ENCODE data around the gene ATXN1.

Gene ATXN1

GRCh38 chr6:16343593-16343992, 417.7 kb downstream of the ATXN1 start:
- no peaks in the 10 kb centered on the region for H3K4me1 ChIP-seq (ENCODE audit: low read depth, poor library complexity, severe bottlenecking)
- no peaks in the 10 kb centered on the region for H3K79me2 ChIP-seq (ENCODE audit: insufficient read depth, low read depth)
- H3K27me3 ChIP-seq (ENCODE audit: insufficient read depth, low read depth) = no peaks in the 10 kb centered on the region
- no peak overlapping the region for H2AFZ ChIP-seq (ENCODE audit: low read depth)
- H4K20me1 ChIP-seq (ENCODE audit: insufficient read depth) = no peaks in the 10 kb centered on the region
- TF ChIP-seq CTCF (conservative IDR thresholded peaks at IDR 0.05; ENCODE audit: low read depth, low read length) = no peak
- no peak overlapping the region for H3K4me3 ChIP-seq (IDR thresholded peaks at IDR 0.05; ENCODE audit: insufficient read depth, low read depth, low read length)
- no peaks in the 10 kb centered on the region for H3K36me3 ChIP-seq (ENCODE audit: insufficient read depth)
- no peak overlapping the region for H3K27ac ChIP-seq
- no peak overlapping the region for H3K4me2 ChIP-seq
- no peak overlapping the region for H3K9ac ChIP-seq

- Histone ChIP-seq H3K9ac (no peak overlapping the region), H3K79me2 (ENCODE audit: insufficient read depth, low read depth) (no peaks in the 10 kb centered on the region), H3K4me1 (ENCODE audit: low read depth, poor library complexity, severe bottlenecking) (no peaks in the 10 kb centered on the region), H3K27ac (no peak overlapping the region), H3K36me3 (ENCODE audit: insufficient read depth) (no peaks in the 10 kb centered on the region), H2AFZ (ENCODE audit: low read depth) (no peak overlapping the region), H4K20me1 (ENCODE audit: insufficient read depth) (no peaks in the 10 kb centered on the region), H3K4me3 (IDR thresholded peaks at IDR 0.05; ENCODE audit: insufficient read depth, low read depth, low read length) (no peak overlapping the region), H3K4me2 (no peak overlapping the region), H3K27me3 (ENCODE audit: insufficient read depth, low read depth) (no peaks in the 10 kb centered on the region)
- no peak for TF ChIP-seq CTCF (conservative IDR thresholded peaks at IDR 0.05; ENCODE audit: low read depth, low read length)
Observed at GRCh38 chr6:16339265-16339587, 422.0 kb downstream of the ATXN1 start.

- H3K4me3 ChIP-seq (IDR thresholded peaks at IDR 0.05; ENCODE audit: insufficient read depth, low read depth, low read length) = no peak overlapping the region
- no peaks in the 10 kb centered on the region for H3K79me2 ChIP-seq (ENCODE audit: insufficient read depth, low read depth)
- no peak overlapping the region for H3K9ac ChIP-seq
- H3K4me1 ChIP-seq (ENCODE audit: low read depth, poor library complexity, severe bottlenecking) = peaks cover 5% of the 10 kb centered on the region
- H2AFZ ChIP-seq (ENCODE audit: low read depth) = no peak overlapping the region
- no peaks in the 10 kb centered on the region for H3K36me3 ChIP-seq (ENCODE audit: insufficient read depth)
- no peaks in the 10 kb centered on the region for H3K27me3 ChIP-seq (ENCODE audit: insufficient read depth, low read depth)
- no peak overlapping the region for H3K4me2 ChIP-seq
- no peaks in the 10 kb centered on the region for H4K20me1 ChIP-seq (ENCODE audit: insufficient read depth)
- no peak overlapping the region for H3K27ac ChIP-seq
- no peak for TF ChIP-seq CTCF (conservative IDR thresholded peaks at IDR 0.05; ENCODE audit: low read depth, low read length)
Observed at GRCh38 chr6:16338577-16339264, 422.5 kb downstream of the ATXN1 start.

- no peaks in the 10 kb centered on the region for H3K27me3 ChIP-seq (ENCODE audit: insufficient read depth, low read depth)
- peaks cover 16% of the 10 kb centered on the region for H3K4me1 ChIP-seq (ENCODE audit: low read depth, poor library complexity, severe bottlenecking)
- TF ChIP-seq CTCF (conservative IDR thresholded peaks at IDR 0.05; ENCODE audit: low read depth, low read length) = no peak
- H3K9ac ChIP-seq = no peak overlapping the region
- H3K36me3 ChIP-seq (ENCODE audit: insufficient read depth) = no peaks in the 10 kb centered on the region
- H3K4me2 ChIP-seq = no peak overlapping the region
- no peaks in the 10 kb centered on the region for H3K79me2 ChIP-seq (ENCODE audit: insufficient read depth, low read depth)
- H3K4me3 ChIP-seq (IDR thresholded peaks at IDR 0.05; ENCODE audit: insufficient read depth, low read depth, low read length) = no peak overlapping the region
- H4K20me1 ChIP-seq (ENCODE audit: insufficient read depth) = no peaks in the 10 kb centered on the region
- no peak overlapping the region for H3K27ac ChIP-seq
- H2AFZ ChIP-seq (ENCODE audit: low read depth) = no peak overlapping the region
Observed at GRCh38 chr6:16337295-16337975, 423.8 kb downstream of the ATXN1 start.

Data from KMS-11 (cell line).